Neural progenitor cell (in vitro differentiated cells): ENCODE measurements around the gene ITIH5. TPM values are rescaled to one million over a fixed set of nuclear protein-coding genes. Genes with fewer than 3 reads are reported as not detected.

ENCODE experiments used
- DNase-seq: peaks from one replicate; pipeline ENCODE4 v3.0.0-alpha.2; 2016; ENCODE audit warnings: low spot score
- H2AFZ ChIP-seq: fragments of 200-600 bp; sonication (generic); replicated peaks from 2 replicates; pipeline ENCODE4 v1.6.1; 2016; ENCODE audit warnings: antibody characterized with exemption
- H3F3A ChIP-seq: fragments of 200-600 bp; sonication (generic); 2 replicates; pipeline ENCODE4 v1.6.1; 2016; ENCODE audit warnings: antibody characterized with exemption, low read depth
- H3K27ac ChIP-seq: fragments of 200-600 bp; sonication (generic); 2 replicates; pipeline ENCODE4 v1.5.1; 2016; ENCODE audit warnings: mild to moderate bottlenecking
- H3K27me3 ChIP-seq: fragments of 200-600 bp; sonication (generic); 2 replicates; pipeline ENCODE4 v1.6.1; 2016; ENCODE audit warnings: mild to moderate bottlenecking, moderate library complexity
- H3K36me3 ChIP-seq: fragments of 200-600 bp; sonication (generic); 2 replicates; pipeline ENCODE4 v1.5.1; 2016
- H3K4me1 ChIP-seq: fragments of 200-600 bp; sonication (generic); 2 replicates; pipeline ENCODE4 v1.6.1; 2016; ENCODE audit warnings: mixed run types
- H3K4me2 ChIP-seq: fragments of 200-600 bp; sonication (generic); 2 replicates; pipeline ENCODE4 v1.6.1; 2016
- H3K4me3 ChIP-seq: fragments of 200-600 bp; sonication (generic); 2 replicates; pipeline ENCODE4 v1.5.1; 2016
- H3K79me2 ChIP-seq: fragments of 200-600 bp; sonication (generic); 2 replicates; pipeline ENCODE4 v1.6.1; 2016; ENCODE audit warnings: low read depth
- H3K9ac ChIP-seq: fragments of 200-600 bp; sonication (generic); 2 replicates; pipeline ENCODE4 v1.6.1; 2016
- H3K9me3 ChIP-seq: fragments of 200-600 bp; sonication (generic); 2 replicates; pipeline ENCODE4 v1.5.1; 2016; ENCODE audit warnings: low read depth
- H4K20me1 ChIP-seq: fragments of 200-600 bp; sonication (generic); 2 replicates; pipeline ENCODE4 v1.6.1; 2016; ENCODE audit warnings: low read depth
- H3K27ac Mint-ChIP-seq: 3 replicates; pipeline ENCODE4 v1.8.0; 2021; ENCODE audit warnings: mixed read lengths
- H3K27me3 Mint-ChIP-seq: 2 replicates; pipeline ENCODE4 v1.8.0; 2022; ENCODE audit warnings: low read depth, mild to moderate bottlenecking, inconsistent platforms, moderate library complexity, mixed read lengths; ENCODE audit not compliant: insufficient read depth
- H3K36me3 Mint-ChIP-seq: 3 replicates; pipeline ENCODE4 v1.8.0; 2021; ENCODE audit warnings: mixed read lengths
- H3K4me1 Mint-ChIP-seq: 3 replicates; pipeline ENCODE4 v1.8.0; 2021; ENCODE audit warnings: mixed read lengths
- H3K4me3 Mint-ChIP-seq: 3 replicates; pipeline ENCODE4 v1.8.0; 2021; ENCODE audit warnings: mild to moderate bottlenecking, moderate library complexity, mixed read lengths
- H3K9me3 Mint-ChIP-seq: 3 replicates; pipeline ENCODE4 v1.8.0; 2020; ENCODE audit warnings: mixed read lengths
- EZH2 ChIP-seq: fragments of 200-600 bp; sonication (generic); IDR thresholded peaks from 2 replicates; pipeline ENCODE4 v1.6.1; 2017; ENCODE audit warnings: antibody characterized with exemption, mild to moderate bottlenecking, moderate library complexity
- EZH2phosphoT487 ChIP-seq: fragments of 200-600 bp; sonication (generic); IDR thresholded peaks from 2 replicates; pipeline ENCODE4 v1.6.1; 2017; ENCODE audit warnings: antibody characterized with exemption
- total RNA-seq: library from RNA; depleted of rRNA; stranded (reverse); fragments of >200 nt; gene quantifications from 2 replicates; pipeline ENCODE4 v1.2.3, GENCODE V29; 2015; ENCODE audit warnings: low replicate concordance
- TF ChIP-seq, protein P1 (sequence below): fragments of 200-600 bp; sonication (generic); IDR thresholded peaks from 2 replicates; pipeline ENCODE4 v1.5.1; 2017; ENCODE audit warnings: antibody characterized with exemption, mild to moderate bottlenecking

ITIH5 gene
- total RNA-seq, 1 donor from 2014 or later, result 1.1 TPM

DNA sequence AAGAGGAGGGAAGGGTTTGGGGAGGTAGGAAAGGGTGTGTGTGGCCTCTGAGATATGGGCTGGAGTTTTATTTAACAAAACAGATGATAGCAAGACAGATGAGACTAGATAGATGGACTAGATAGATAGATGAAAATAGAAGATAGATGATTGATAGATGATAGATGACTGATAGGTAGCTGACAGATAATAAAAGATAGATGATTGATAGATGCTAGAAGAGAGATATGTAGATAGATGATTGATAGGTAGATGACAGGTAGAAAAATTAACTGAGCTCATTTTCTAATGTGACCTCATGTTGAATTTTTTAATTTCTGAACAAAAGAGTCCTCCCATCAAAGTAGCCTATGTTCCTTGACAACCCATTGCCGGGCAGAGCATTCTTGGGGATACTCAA lies 139.3 kb downstream of the ITIH5 start:
- no peak overlapping the region for H2AFZ ChIP-seq
- H3K27ac Mint-ChIP-seq, result no peak overlapping the region
- no peaks in the 10 kb centered on the region for H3K9me3 Mint-ChIP-seq
- H3K4me3 Mint-ChIP-seq, result no peak overlapping the region
- no peaks in the 10 kb centered on the region for H3K36me3 ChIP-seq
- H3K4me1 ChIP-seq, result no peaks in the 10 kb centered on the region
- no peak for TF ChIP-seq EZH2
- TF ChIP-seq, protein P1, sequence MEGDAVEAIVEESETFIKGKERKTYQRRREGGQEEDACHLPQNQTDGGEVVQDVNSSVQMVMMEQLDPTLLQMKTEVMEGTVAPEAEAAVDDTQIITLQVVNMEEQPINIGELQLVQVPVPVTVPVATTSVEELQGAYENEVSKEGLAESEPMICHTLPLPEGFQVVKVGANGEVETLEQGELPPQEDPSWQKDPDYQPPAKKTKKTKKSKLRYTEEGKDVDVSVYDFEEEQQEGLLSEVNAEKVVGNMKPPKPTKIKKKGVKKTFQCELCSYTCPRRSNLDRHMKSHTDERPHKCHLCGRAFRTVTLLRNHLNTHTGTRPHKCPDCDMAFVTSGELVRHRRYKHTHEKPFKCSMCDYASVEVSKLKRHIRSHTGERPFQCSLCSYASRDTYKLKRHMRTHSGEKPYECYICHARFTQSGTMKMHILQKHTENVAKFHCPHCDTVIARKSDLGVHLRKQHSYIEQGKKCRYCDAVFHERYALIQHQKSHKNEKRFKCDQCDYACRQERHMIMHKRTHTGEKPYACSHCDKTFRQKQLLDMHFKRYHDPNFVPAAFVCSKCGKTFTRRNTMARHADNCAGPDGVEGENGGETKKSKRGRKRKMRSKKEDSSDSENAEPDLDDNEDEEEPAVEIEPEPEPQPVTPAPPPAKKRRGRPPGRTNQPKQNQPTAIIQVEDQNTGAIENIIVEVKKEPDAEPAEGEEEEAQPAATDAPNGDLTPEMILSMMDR, result no peak
- H3K27me3 Mint-ChIP-seq, result peaks cover 2% of the 10 kb centered on the region
- H3K9ac ChIP-seq, result no peak overlapping the region
- no peaks in the 10 kb centered on the region for H3K4me1 Mint-ChIP-seq
- H3K4me2 ChIP-seq, result no peak overlapping the region
- H3K4me3 ChIP-seq, result no peak overlapping the region
- no peak overlapping the region for H3K27ac ChIP-seq
- H4K20me1 ChIP-seq, result no peaks in the 10 kb centered on the region
- H3K36me3 Mint-ChIP-seq, result no peaks in the 10 kb centered on the region
- no peaks in the 10 kb centered on the region for H3F3A ChIP-seq
- no peaks in the 10 kb centered on the region for H3K9me3 ChIP-seq
- H3K27me3 ChIP-seq, result no peaks in the 10 kb centered on the region
- no peaks in the 10 kb centered on the region for H3K79me2 ChIP-seq
- no peak for DNase-seq

DNA sequence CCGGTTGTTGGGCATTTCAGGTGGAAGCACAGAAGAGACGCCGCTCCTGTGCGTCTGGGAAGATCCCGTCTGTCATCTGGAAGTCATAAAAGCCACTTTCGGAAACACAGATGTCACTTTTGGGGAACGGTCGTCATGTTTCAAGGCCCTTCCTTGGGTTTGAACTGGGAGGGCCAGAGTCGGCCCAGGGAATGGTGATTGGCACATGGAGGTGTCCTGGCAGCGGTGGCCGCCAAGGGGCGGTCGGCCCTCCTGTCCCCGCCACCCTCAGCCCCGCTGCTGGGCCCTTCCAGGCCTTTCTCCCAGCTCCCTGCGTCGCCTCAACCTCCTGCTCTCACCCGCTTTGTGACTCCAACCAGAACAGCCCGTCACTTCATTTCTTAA lies 140.8 kb downstream of the ITIH5 start:
- Histone ChIP-seq H2AFZ (no peak overlapping the region), H3K4me2 (no peak overlapping the region), H3K9ac (no peak overlapping the region), H3K36me3 (no peaks in the 10 kb centered on the region), H3K79me2 (no peaks in the 10 kb centered on the region), H3K27ac (no peak overlapping the region), H3K4me1 (no peaks in the 10 kb centered on the region), H3K4me3 (no peak overlapping the region), H4K20me1 (no peaks in the 10 kb centered on the region), H3K9me3 (no peaks in the 10 kb centered on the region), H3K27me3 (no peaks in the 10 kb centered on the region), H3F3A (no peaks in the 10 kb centered on the region)
- no peak for TF ChIP-seq EZH2
- TF ChIP-seq, protein P1, result no peak
- no peak for TF ChIP-seq EZH2phosphoT487
- no peak overlapping the region for H3K27ac Mint-ChIP-seq
- DNase-seq, result no peak
- peaks cover 2% of the 10 kb centered on the region for H3K27me3 Mint-ChIP-seq
- no peaks in the 10 kb centered on the region for H3K9me3 Mint-ChIP-seq
- H3K4me1 Mint-ChIP-seq, result no peaks in the 10 kb centered on the region
- no peak overlapping the region for H3K4me3 Mint-ChIP-seq
- H3K36me3 Mint-ChIP-seq, result no peaks in the 10 kb centered on the region

DNA sequence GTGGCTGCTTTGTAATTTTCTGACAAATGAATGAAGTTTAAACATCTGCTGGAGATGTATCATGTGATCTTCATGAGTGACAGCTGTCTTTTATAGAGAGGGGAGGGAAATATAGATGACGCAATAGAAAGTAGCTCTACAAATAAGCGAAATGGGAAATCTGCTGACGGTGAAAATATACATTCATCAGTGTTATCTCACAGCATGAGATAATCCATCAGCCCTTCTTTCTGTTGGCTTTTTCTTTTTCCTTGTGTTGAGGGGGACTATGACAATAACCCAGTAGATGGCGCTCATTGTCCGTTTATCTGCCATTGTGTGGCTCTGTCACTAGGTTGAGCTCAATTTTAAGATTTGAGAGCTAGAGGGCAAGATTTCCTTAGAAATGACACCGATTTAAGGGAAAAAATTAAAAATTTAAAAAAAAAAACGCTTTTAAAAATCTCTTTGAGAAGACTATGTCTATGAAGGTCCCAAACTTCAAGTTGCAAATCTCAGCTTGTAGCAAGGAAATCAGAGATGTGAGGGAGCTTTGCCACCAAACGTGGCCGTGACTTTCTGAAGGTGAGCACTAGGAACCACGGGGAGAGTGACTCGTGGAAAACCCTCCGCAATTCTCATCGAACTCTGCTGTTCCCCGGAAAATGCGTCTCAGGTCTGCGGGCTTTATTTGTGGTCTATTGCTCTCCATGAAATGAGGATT lies 141.3 kb downstream of the ITIH5 start:
- no peak overlapping the region for H3K4me2 ChIP-seq
- H4K20me1 ChIP-seq, result no peaks in the 10 kb centered on the region
- no peaks in the 10 kb centered on the region for H3K27me3 ChIP-seq
- no peak overlapping the region for H3K27ac Mint-ChIP-seq
- no peak overlapping the region for H3K4me3 ChIP-seq
- peaks cover 2% of the 10 kb centered on the region for H3K27me3 Mint-ChIP-seq
- H3K4me1 Mint-ChIP-seq, result peaks cover 5% of the 10 kb centered on the region
- no peaks in the 10 kb centered on the region for H3K9me3 Mint-ChIP-seq
- no peaks in the 10 kb centered on the region for H3K4me1 ChIP-seq
- no peaks in the 10 kb centered on the region for H3K9me3 ChIP-seq
- no peak for TF ChIP-seq EZH2phosphoT487
- TF ChIP-seq, protein P1, result peak; percentile 92
- H3F3A ChIP-seq, result no peaks in the 10 kb centered on the region
- peak; percentile 84 for DNase-seq
- H3K36me3 ChIP-seq, result no peaks in the 10 kb centered on the region
- H3K36me3 Mint-ChIP-seq, result no peaks in the 10 kb centered on the region
- no peak overlapping the region for H3K4me3 Mint-ChIP-seq
- H2AFZ ChIP-seq, result no peak overlapping the region
- no peak overlapping the region for H3K27ac ChIP-seq
- H3K79me2 ChIP-seq, result no peaks in the 10 kb centered on the region
- no peak overlapping the region for H3K9ac ChIP-seq
